GM12891 (cell line): ENCODE data around the gene GALNT9.

Experiments used
- DNase-seq: peaks from one replicate; pipeline ENCODE4 v3.0.0; 2011; ENCODE audit warnings: low spot score; ENCODE audit not compliant: insufficient read length
- FAIRE-seq: peaks from 2 replicates; lab custom pipeline; 2011; peaks lifted over from hg19 to GRCh38; lab: Jason Lieb, UNC
- PAX5 ChIP-seq: IDR thresholded peaks from 2 replicates; pipeline ENCODE4 v1.6.1; 2011; ENCODE audit warnings: low read length, moderate library complexity, mild to moderate bottlenecking; ENCODE audit not compliant: insufficient read depth, severe bottlenecking
- POLR2A ChIP-seq: IDR thresholded peaks from 2 replicates; pipeline ENCODE4 v1.6.1; 2011; ENCODE audit warnings: low read depth, low read length, control low read depth
- POLR2AphosphoS5 ChIP-seq: IDR thresholded peaks from 2 replicates; pipeline ENCODE4 v1.6.1; 2011; ENCODE audit warnings: low read depth, low read length, control low read depth
- POU2F2 ChIP-seq: IDR thresholded peaks from 2 replicates; pipeline ENCODE4 v1.6.1; 2011; ENCODE audit warnings: low read depth, mild to moderate bottlenecking, control low read depth, low read length, moderate library complexity
- SPI1 ChIP-seq: IDR thresholded peaks from 2 replicates; pipeline ENCODE4 v1.6.1; 2011; ENCODE audit warnings: low read depth, low read length, control low read depth
- TAF1 ChIP-seq: IDR thresholded peaks from 2 replicates; pipeline ENCODE4 v1.6.1; 2011; ENCODE audit warnings: low read depth, low read length, control low read depth

Gene GALNT9

DNA sequence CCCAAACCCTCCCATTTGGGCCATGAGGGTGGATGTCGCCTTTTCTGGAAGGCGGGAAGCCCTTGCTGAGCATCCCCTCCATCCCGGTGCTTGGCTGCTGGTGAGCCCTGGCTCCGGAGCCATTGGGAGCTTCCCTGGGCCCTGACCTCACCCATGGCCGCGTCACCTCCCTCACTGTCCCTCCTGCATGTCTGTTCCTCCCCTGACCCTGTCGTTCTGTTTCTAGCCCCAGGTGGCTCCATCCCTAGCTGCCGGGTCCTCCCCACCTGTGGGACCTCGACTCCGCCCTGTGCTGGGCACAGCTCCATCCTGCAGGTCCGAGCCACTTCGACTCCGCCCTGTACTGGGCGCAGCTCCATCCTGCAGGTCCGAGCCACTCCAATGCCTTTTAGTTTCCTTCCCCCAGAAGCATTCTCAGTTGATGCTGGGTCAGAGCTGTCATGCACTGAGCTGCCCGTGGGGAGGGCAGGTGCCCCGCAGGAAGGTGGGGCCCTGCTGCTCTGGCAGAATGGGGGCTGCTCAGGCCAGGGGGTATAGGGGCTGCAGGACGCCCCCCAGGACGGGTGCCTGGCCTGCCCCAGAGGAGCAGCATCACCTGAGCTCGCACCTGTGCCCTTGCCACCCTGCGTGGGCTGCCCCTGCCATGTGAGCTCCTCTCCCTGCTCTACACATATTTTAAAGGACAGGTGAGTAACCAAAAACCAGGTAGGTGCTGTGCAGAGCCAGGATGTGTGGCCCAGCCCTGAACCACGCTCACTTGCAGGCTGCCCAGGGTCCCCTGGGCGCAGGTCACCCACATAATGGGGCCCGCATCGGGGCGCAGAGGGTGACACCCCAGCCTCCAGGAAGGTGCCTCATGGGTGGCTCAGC is 166.1 kb downstream of the GALNT9 start:
- no peak for TF ChIP-seq POLR2A
- no peak for TF ChIP-seq POLR2AphosphoS5
- DNase-seq (no peak), FAIRE-seq (no peak)

DNA sequence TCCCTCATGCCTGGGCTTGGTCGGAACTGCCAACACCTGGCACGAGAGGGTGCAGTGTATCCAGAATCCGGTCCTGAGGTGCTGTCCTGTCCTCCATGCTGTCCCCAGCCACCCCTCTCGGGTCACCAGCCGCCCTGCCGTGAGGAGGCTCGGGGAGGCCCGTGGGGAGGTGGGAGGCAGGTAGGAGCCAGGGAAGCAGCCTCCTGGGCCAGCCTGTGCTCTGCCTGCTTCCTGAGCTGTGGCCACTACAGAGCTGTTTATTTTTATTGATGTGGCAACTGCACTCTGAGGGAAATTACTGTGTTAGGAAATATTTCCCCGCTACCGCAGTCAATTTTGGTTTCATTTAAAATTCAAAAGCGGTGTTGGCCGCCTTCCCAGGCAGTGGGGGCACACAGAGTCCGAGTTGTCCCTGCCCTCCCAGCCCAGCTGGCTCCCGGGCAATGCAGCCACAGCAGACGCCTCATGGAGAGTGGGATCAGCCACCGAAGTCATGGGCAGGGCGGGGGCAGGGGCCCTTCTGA is 166.8 kb downstream of the GALNT9 start:
- DNase-seq = no peak
- no peak for TF ChIP-seq POU2F2
- no peak for TF ChIP-seq SPI1
- no peak for TF ChIP-seq PAX5
- no peak for TF ChIP-seq POLR2A
- no peak for TF ChIP-seq POLR2AphosphoS5
- TF ChIP-seq TAF1 = no peak
- no peak for FAIRE-seq

DNA sequence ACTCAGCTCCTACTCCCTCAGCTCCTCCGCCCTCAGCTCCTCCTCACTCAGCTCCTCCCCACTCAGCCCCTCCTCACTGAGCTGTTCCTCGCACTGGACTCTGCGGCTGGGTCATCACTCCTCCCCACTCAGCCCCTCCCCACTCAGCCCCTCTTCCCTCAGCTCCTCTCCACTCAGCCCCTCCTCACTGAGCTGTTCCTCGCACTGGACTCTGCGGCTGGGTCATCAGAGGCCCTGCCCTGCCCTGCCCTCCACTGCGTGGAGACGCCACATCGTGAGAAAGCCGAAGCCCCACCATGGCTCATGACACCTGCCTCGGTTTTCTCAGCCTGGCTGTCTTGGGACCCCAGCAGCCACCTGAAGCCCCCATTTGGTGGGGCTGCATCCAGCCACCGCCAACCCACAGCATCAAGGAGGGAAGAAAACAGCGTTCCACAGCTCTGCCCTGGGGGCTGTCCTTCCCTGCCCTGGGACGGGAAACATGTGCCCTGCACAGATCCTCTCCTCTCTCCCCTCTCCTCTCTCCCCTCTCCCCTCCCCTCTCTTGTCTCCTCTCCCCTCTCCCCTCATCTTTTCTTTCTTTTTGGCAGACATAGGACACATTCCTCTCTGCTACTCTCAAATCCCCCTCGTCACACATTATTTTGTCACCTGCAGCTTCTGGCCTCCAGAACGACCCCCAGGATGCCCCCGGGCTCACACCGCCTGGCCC is 167.4 kb downstream of the GALNT9 start:
- TF ChIP-seq POLR2AphosphoS5 (no peak), POLR2A (no peak)
- FAIRE-seq (no peak), DNase-seq (no peak)

DNA sequence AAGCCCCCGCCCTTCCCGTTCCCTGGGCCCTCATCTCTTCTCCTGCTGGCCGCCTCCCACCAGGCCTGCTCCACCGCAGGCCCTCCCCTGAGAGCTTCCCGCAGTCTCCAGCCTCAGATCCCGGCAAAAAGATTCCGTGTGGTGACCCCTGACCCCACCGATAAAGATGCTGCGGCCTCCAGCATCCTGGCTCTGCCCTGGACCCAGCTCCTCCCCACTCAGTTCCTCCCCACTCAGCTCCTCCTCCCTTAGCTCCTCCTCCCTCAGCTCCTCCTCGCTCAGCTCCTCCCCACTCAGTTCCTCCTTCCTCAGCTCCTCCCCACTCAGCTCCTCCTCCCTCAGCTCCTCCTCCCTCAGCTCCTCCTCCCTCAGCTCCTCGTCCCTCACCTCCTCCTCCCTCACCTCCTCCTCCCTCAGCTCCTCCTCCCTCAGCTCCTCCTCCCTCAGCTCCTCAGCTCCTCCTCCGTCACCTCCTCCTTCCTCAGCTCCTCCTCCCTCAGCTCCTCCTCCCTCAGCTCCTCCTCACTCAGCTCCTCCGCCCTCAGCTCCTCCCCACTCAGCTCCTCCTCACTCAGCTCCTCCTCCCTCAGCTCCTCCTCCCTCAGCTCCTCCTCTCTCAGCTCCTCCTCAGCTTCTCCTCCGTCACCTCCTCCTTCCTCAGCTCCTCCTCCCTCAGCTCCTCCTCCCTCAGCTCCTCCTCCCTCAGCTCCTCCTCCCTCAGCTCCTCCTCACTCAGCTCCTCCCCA is 168.2 kb downstream of the GALNT9 start:
- DNase-seq = no peak
- FAIRE-seq = no peak
- TF ChIP-seq SPI1 = no peak
- TF ChIP-seq TAF1 = no peak
- TF ChIP-seq POLR2A = no peak
- TF ChIP-seq PAX5 = no peak
- TF ChIP-seq POU2F2 = no peak
- TF ChIP-seq POLR2AphosphoS5 = no peak

DNA sequence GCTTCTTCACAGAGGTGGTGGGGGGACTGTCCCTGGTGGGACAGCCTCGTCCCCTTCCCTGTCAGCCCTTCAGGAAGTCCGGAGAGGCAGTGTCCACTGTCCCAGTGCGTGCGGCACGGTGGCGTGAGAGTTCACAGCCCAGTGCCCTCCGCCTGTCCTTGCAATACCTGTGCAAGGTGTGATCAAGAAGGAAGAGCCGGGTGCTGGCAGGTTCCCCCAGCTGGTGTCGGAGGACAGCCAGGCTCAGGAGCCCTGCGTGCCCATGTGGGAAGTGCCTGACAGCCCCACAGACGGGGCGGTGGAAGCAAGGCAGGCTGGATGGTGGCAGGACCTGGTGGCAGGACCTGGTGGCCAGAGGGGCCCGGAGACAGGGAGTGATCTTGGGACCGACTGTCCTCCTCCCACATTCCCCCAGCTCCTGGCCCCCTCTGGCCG is 168.8 kb downstream of the GALNT9 start:
- TF ChIP-seq POLR2AphosphoS5 = no peak
- no peak for TF ChIP-seq SPI1
- TF ChIP-seq POLR2A = no peak
- no peak for TF ChIP-seq POU2F2
- TF ChIP-seq PAX5 = no peak
- no peak for TF ChIP-seq TAF1
- no peak for FAIRE-seq
- no peak for DNase-seq

DNA sequence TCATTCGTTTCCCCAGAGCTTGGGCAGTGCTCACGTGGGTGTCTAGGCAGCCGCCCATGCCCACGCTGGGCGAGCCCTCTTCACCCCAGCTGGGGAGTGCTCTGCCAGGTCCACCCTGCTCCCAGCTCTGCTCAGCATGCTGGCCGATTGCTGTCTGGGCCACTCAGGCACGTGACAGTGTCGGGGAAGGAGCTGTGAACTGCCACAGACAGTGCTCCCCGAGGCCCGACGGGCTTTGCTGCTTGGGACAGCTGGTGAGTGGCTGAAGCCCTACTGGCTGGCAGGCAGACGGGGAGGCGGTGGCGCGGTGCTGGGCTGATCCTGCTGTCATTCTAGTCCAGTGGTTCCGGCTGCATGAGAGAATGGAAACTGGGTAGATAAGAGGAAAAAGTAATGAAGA is 169.4 kb downstream of the GALNT9 start:
- DNase-seq = no peak
- TF ChIP-seq POLR2A (no peak), PAX5 (no peak), POU2F2 (no peak), SPI1 (no peak), TAF1 (no peak), POLR2AphosphoS5 (no peak)
- no peak for FAIRE-seq

DNA sequence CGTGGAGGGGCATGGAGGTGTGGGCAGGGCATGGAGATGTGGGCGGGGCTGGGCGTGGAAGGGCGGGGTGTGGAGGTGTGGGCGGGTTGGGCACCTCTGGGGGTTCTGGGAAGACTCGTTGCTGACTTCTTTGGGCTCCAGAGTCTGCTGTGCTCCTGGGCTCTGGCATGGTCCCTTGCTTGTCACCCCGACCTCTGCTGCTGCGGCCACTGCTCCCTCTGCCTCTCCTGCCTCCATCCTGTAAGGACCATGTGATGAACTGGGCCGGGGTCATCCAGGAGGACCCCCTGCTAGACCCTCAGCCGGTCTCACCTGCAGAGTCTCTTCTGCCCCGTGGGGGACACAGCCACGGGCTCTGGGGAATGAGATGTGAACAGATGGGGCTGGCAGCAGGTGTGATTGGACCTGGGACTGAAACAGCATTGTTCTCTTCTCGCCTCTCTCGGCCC is 169.8 kb downstream of the GALNT9 start:
- FAIRE-seq (no peak), DNase-seq (no peak)
- TF ChIP-seq POLR2A = no peak
- TF ChIP-seq POLR2AphosphoS5 = no peak
- no peak for TF ChIP-seq PAX5
- TF ChIP-seq POU2F2 = no peak
- no peak for TF ChIP-seq TAF1
- no peak for TF ChIP-seq SPI1

DNA sequence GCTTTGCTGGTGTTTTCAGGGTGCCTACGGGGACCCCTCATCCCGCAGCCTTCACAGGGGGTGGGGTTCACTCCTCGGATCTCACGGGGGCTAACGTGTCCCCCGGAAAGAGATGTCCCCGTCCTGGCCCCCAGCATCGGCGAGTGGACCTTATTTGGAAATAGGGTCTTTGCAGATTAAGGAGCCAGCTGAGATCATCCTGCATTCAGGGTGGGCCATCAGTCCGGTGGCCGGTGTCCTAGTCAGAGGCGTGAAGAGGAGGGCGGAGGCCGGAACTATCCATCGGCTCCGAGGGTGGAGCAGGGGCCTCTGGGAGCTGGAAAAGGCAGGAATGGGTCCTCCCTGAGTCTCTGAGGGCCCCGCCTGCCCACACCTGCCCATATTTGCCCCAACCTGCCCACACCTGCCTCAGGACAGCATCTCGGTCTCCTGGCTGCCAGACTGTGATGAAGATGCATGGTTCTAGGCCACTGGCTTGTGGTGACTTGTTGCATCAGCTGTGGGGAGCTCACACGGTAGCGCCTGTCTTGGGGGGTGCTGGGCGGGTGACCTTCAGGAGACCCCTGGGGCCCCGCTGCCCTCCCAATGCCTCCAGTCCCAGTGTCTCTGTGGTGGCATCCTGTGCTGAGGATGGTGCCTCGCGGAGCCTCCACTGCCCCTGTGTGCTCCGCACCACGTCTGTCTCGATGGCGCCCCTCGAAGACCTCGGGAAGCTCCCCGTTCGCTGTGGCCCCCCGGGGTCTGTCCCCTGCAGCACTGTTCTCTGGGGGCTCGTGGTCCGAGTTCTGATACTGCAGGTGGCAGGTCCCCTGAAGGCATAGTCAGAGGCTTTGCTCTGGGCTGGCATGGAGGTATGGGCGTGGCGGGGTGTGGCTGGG is 170.5 kb downstream of the GALNT9 start:
- FAIRE-seq = no peak
- no peak for TF ChIP-seq POU2F2
- TF ChIP-seq TAF1 = no peak
- no peak for TF ChIP-seq POLR2A
- no peak for TF ChIP-seq POLR2AphosphoS5
- TF ChIP-seq PAX5 = no peak
- no peak for TF ChIP-seq SPI1
- no peak for DNase-seq

DNA sequence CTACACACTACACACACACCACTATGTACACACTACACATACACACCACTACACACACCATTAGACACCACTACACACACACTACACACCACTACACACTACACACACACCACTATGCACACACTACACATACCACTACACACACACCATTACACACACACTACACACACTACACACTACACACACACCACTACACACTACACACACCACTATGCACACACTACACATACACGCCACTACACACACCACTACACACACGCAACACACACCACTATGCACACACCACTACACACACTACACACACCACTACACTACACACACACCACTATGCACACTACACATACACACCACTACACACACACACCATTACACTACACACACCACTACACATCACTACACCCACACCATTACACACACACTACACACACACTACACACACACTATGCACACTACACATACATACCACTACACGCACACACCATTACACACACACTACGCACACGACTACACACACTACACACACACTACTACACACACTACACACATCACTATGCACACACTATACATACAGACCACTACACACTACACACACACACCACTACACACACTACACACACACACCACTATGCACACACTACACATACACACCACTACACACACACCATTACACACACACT is 171.5 kb downstream of the GALNT9 start:
- no peak for DNase-seq
- FAIRE-seq = no peak
- TF ChIP-seq SPI1 (no peak), POLR2AphosphoS5 (no peak), POU2F2 (no peak), PAX5 (no peak), POLR2A (no peak), TAF1 (no peak)
